Stimulated activated CD4-positive, alpha-beta T cell treated with anti-CD3 and anti-CD28 coated beads, TNF-alpha, amount 100 ng/mL, for 1 hour (primary cell): ENCODE data around the gene METTL26.
"Not testable (repeated sequence)": the region's sequence is repeated elsewhere in the genome, so short reads cannot be mapped to it uniquely, and the experiment has no call there.

ENCODE experiments used
- DNase-seq, 3 donors: peaks; one replicate each; pipeline ENCODE4 v3.0.0-alpha.2; 2020; ENCODE audit warnings: low read depth in 3 of 3, low spot score in 1 of 3

METTL26 gene

DNA sequence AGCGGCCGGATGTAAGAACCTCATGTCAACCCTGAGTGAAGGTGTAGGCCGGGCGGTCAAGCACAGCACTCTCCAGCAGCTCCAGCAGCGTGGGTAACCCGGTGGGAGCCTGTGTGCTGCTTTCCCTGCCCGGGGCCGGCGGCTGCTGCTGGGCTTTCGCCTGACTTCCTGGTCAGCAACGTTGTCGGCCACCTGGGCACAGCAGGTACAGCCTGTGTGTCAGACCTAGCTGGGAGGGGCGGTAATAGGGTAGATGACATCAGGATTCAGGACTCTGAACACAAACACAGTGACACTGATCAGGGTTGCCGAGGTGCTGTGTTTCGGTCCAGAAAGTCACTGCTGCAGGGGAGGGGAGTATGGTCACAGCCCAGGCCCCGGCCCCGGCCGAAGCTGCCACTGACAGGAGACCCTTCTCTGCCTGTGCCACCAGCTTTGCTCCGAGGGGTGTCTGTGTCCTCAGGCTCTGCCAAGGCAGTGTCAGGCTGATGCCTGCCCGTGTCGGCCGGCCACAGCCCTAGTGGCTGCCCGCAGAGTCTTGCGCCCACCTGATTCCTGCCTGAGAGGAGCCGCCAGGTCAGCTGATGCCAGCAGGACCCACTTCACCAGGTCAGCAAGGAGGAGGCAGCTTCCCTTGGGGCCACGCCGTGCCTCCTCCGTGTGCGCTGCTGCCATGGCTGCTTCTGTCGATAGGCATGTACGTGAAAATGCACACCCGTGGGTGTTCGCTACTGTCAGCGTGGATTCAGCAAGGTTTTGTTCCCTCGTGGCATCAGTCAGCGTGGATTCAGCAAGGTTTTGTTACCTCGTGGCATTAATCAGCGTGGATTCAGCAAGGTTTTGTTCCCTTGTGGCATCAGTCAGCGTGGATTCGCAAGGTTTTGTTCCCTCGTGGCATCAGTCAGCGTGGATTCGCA is 37.0 kb downstream of the METTL26 start:
- DNase-seq = no peak

DNA sequence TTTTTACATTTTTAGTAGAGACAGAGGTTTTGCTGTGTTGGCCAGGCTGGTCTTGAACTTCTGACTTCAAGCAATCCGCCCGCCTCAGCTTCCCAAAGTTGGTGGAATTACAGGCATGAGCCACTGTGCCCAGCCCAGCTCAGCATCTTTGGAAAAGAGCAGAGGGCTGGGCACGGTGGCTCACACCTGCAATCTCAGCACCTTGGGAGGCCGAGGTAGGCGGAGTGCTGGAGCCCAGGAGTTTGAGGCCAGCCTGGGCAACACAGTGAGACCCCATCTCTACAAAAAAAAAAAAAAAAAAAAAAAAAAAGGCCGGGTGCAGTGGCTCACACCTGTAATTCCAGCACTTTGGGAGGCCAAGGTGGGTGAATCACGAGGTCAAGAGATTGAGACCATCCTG is 38.5 kb downstream of the METTL26 start:
- DNase-seq = not testable (repeated sequence)

GRCh38 chr16:596736-597060 is 39.4 kb downstream of the METTL26 start:
- no peak for DNase-seq

DNA sequence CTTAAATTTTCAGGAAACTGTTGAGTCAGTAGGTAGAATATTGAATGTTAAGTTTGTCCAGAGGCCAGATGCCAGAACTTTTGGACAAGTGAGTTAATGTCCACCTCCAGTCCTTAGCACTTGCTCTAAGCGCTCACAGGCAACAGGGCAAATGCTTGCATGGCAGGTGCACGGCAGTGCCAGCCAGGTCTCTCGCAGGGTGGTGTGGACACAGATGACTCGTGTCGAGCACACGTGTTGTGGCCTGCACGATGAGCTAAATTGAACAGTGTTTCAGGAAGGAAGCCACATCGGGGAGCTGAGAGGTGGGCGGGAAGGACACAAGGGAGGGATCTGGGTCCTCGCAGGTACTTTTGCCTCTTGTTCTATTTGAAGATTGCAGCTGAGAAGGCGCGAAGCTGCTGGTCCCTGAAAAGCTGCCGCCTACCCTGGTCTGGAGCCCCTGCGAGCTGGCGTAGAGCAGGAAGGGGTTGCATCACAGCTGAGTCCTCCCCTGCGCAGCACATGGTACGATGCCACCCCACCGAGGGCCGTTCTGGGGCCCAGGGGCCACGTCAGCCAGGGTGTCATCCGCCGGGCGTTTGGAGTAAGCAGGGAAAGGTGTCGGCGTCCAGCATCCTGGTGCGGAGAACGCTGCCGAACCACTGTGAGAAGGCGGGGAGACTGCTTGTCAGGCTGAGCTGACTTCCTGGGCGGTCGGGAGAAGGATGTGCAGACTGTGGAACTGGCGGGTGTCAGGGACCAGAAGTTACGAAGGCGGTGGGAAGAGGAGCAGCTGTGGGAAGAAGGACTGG is 40.0 kb downstream of the METTL26 start:
- DNase-seq = no peak

GRCh38 chr16:595094-595528 is 41.0 kb downstream of the METTL26 start:
- DNase-seq = no peak

- no peak for DNase-seq
Measured at GRCh38 chr16:593807-594206, 42.3 kb downstream of the METTL26 start.

DNA sequence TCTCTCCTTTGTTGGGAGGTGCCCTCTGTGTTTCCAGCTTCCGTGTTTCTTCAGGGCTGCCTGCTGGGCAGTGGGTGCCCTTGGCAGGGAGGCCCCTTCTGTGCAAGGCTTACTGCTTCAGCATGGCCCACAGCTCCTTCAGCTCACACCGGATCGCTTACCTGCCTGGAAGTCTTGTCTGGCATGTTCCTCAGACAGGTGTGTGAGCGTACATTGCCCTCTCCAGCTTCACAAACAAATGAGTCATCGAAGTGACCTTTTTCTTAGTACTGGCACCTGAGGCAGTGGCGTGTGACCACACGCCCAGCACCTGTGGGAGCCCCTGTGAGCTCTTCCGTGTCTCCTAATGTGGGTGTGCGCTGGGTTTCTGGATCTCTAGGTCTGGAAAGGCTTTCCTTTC is 42.7 kb downstream of the METTL26 start:
- DNase-seq = no peak

GRCh38 chr16:592518-593306 is 43.4 kb downstream of the METTL26 start:
- DNase-seq = no peak

- DNase-seq = no peak
Measured at GRCh38 chr16:591892-592517, 44.1 kb downstream of the METTL26 start.

- no peak for DNase-seq
Measured at GRCh38 chr16:591231-591630, 44.9 kb downstream of the METTL26 start.

DNA sequence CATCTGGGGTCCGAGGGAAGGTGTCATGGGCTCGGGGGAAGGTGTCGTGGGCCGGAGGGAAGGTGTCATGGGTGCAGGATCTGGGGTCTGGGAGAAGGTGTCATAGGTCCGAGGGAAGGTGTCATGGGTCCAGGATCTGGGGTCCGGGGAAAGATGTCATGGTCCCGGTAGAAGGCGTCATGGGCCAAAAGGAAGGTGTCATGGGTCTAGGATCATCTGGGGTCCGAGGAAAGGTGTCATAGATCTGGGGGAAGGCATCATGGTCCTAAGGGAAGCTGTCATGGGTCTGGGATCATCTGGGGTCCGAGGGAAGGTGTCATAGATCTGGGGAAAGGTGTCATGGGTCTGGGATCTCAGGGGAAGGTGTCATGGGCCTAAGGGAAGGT is 45.3 kb downstream of the METTL26 start:
- DNase-seq = no peak

DNA sequence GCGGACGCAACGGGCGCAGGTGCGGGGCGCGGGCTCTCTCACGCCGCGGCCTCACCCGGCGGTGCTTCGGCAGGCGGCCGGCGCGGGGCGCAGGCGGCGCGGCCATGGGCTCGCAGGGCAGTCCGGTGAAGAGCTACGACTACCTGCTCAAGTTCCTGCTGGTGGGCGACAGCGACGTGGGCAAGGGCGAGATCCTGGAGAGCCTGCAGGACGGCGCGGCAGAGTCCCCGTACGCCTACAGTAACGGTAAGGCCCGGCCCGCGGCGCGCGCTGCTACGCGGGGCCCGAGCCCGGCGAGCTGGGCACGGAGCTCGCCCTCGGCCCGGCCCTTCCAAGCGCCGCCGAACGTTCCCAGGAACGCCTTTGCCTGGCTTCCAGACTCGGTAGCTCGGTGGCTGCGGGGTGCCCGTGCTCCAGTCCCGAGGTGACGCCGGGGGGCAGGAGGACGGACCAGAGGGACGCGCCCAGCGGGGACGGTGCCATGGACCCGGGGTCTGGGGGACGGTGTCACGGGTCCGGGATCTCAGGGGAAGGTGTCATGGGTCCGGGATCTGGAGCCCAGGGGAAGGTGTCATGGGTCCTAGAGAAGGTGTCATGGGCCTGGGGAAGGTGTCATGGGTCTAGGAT is 45.8 kb downstream of the METTL26 start:
- no peak for DNase-seq

DNA sequence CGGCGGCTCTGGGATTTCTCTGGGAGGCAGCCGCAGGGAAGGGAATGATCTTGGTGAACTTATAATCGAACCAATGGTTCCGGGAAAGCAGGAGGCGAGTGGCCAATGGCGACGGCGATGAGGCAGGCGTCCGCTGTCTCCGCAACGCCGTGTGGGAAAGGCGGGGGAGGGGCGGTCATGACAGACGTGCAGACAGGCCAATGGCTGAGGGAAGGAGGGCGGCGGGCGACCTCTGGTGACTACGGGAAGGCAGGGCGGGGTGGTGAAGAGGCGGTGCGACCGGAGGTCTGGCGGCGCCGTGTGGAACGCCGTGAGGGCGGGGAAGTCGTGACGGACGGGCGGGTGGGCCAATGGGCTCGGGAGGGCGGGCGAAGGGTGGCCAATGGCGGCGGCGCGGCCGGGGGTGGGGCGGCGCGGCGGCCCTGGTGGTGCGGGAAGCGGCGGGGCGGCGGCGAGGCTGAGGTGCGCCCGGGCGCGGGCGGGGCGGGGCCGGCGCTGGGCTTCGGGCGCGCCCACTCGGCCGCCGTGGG is 46.4 kb downstream of the METTL26 start, which contains the start of gene RAB40C:
Gene RAB40C (plus strand): TSS at position 409 of the 530 bp plus-strand sequence. CDS start 226 bp downstream, outside the sequence.
- peak; percentile 98 for DNase-seq

- DNase-seq = peak; percentile 96 to 99 (median 96)
Measured at GRCh38 chr16:588889-589657, 47.0 kb downstream of the METTL26 start.

DNA sequence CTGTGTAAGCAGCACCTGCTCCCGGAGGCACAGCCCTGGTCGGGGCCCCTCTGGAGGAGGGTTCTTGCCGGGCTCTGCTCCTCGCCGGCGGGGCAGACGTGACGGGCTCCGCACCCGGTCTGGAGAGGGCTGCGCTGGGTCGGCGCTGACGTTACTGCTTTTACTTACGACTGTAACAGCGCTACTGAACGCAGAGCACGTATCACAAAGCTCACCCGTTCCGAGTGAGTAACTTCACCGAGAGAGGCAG is 47.5 kb downstream of the METTL26 start:
- peak in 1 of 3 donors; percentile 55 for DNase-seq

DNA sequence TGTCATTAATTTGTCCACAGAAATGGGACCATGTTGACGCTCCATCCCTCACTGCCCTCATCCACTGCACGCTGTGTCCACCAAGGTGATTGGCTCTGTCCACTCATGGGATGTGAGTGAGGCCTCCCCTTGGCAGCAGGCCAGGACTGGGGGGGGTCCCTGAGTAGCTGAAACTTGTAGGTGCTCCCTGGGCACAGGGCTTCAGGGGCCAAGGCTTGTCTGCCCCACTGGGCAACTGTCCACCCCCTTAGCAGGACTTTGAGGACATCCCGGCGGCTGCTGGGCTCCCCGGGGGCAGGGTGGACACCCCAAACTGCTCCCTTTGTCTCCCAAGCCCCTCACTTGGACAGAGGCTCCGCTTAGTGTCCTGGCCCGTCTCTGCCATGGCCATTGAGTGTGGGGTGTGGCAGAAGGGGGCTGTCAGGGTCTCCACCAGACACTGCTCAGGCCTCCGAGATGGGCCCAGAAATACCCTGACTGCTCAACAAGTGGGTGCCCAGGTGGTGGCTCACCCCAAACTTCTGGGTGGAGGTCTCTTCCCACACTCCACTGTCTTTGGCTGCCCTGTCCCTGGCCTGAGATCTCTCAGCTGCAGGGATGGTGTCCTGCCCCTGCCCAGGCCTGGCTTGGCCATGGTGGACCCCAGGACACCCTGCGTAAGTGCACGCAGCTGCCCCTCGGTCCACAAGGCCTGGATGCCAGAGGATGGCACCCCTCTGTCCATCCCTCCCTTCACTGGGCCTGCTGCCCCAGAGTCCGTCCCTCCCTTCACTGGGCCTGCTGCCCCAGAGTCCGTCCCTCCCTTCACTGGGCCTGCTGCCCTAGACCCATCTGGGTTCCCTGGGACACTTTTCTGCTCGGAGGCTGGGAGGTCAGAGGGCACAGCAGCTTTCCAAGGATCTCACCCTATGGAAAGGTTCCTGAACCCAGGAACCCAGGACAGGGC is 49.2 kb downstream of the METTL26 start:
- no peak for DNase-seq

- DNase-seq = no peak
Measured at GRCh38 chr16:586047-586644, 50.0 kb downstream of the METTL26 start.

GRCh38 chr16:585351-585750 is 50.8 kb downstream of the METTL26 start:
- no peak for DNase-seq
